Upper lobe of left lung (tissue), 4 donors: ENCODE measurements around the gene NFASC.

ENCODE experiments used
- EP300 ChIP-seq, 4 donors: sonication (generic); formaldehyde crosslinking; IDR thresholded peaks; one replicate each; pipeline ENCODE4 v1.5.1; 2017; ENCODE audit warnings: antibody characterized with exemption in 4 of 4, control low read depth in 2 of 4
- POLR2A ChIP-seq, 4 donors: fragments of 450-650 bp; IDR thresholded peaks; one replicate each; pipeline ENCODE4 v1.5.1; 2016 to 2017; ENCODE audit warnings: antibody characterized with exemption in 4 of 4, mild to moderate bottlenecking in 2 of 4
- POLR2AphosphoS5 ChIP-seq, 2 donors: sonication (generic); formaldehyde crosslinking; IDR thresholded peaks; one replicate each; pipeline ENCODE4 v1.5.1; 2017; ENCODE audit warnings: antibody characterized with exemption in 2 of 2
- TF ChIP-seq, protein P1 (sequence below), 6 experiments: fragments of 450-650 bp in 4 of 6; fragments of 200-600 bp in 2 of 6; sonication (generic) in 2 of 6; IDR thresholded peaks; one replicate each; pipeline ENCODE4 v1.5.1; 2016 to 2019; ENCODE audit warnings: antibody characterized with exemption in 6 of 6

DNA sequence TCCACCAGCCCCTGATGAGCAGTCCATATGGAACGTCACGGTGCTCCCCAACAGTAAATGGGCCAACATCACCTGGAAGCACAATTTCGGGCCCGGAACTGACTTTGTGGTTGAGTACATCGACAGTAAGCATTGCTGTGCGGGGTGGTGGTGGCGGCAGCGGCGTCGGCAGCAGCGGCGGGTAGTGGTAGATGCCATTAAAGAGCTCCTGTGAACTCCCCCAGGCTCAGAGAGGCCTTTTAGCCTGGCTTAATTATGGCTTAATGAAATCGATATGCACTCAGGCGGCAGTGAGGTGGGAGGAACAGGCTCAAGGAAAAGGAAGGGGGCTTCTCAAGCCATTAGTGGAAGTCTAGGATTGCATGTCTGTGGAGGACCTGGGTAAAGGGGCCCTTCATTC is 130.5 kb downstream of the NFASC start:
- TF ChIP-seq, protein P1, sequence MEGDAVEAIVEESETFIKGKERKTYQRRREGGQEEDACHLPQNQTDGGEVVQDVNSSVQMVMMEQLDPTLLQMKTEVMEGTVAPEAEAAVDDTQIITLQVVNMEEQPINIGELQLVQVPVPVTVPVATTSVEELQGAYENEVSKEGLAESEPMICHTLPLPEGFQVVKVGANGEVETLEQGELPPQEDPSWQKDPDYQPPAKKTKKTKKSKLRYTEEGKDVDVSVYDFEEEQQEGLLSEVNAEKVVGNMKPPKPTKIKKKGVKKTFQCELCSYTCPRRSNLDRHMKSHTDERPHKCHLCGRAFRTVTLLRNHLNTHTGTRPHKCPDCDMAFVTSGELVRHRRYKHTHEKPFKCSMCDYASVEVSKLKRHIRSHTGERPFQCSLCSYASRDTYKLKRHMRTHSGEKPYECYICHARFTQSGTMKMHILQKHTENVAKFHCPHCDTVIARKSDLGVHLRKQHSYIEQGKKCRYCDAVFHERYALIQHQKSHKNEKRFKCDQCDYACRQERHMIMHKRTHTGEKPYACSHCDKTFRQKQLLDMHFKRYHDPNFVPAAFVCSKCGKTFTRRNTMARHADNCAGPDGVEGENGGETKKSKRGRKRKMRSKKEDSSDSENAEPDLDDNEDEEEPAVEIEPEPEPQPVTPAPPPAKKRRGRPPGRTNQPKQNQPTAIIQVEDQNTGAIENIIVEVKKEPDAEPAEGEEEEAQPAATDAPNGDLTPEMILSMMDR (IDR thresholded peaks at IDR 0.05): no peak
- TF ChIP-seq POLR2A (IDR thresholded peaks at IDR 0.05): no peak
- no peak for TF ChIP-seq POLR2AphosphoS5 (IDR thresholded peaks at IDR 0.05)
- no peak for TF ChIP-seq EP300 (IDR thresholded peaks at IDR 0.05)
